ENCODE measurements around the gene GPR148. TPM values are rescaled to one million over a fixed set of nuclear protein-coding genes. Genes with fewer than 3 reads are reported as not detected.
"Not testable (repeated sequence)": the region's sequence is repeated elsewhere in the genome, so short reads cannot be mapped to it uniquely, and the experiment has no call there.

GPR148 gene
- total RNA-seq, 1 experiment from 2014 or later, result not detected

DNA sequence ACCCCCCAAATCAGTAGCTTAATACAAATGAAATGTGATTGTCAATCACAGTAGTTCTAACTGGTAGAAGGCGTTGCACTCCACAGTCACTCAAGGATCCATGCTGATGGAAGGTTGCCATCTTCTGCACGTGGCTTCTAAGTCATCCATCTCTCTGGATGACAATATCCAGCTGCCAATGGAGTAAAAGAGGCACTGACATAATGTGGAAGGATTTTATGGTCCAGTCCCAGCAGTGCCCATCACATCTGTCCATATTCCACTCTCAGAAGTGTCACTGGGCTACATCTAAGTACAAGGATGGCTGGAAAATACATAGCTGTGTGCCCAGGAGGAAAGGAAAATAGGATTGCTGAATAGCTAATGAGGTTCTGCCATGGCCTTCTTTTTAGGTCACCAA lies 14.1 kb upstream of the GPR148 start:
- H3K4me3 Mint-ChIP-seq; H3K27me3 Mint-ChIP-seq (ENCODE audit: low read depth); H3K79me1 ChIP-seq (ENCODE audit: insufficient read depth, low read depth, low read length, poor library complexity, severe bottlenecking); H2BK20ac ChIP-seq (ENCODE audit: low read depth, low read length, poor library complexity, severe bottlenecking); H3K56ac ChIP-seq (ENCODE audit: insufficient read length, low read depth, low read length); H3K27me3 ChIP-seq (ENCODE audit: insufficient read depth, low read length); H2BK120ac ChIP-seq (ENCODE audit: low read depth, low read length, poor library complexity, severe bottlenecking); H3K23me2 ChIP-seq (ENCODE audit: insufficient read length, low read depth, low read length, poor library complexity, severe bottlenecking); H3K23ac ChIP-seq (ENCODE audit: insufficient read length, low read depth, low read length); H3K27ac Mint-ChIP-seq; H3K4me1 Mint-ChIP-seq; H2BK5ac ChIP-seq (ENCODE audit: insufficient read length, low read length); H3K14ac ChIP-seq (ENCODE audit: insufficient read depth, low read length); H3K4me2 ChIP-seq (ENCODE audit: insufficient read depth, insufficient read length, low read length); H3K36me3 Mint-ChIP-seq (ENCODE audit: insufficient read depth in 1 of 3, low read depth in 3 of 3); H4K8ac ChIP-seq (replicated peaks; ENCODE audit: insufficient read length, low read depth, low read length); H2BK15ac ChIP-seq (ENCODE audit: low read depth, low read length); H3K79me2 ChIP-seq (ENCODE audit: insufficient read depth, low read length); H2BK12ac ChIP-seq (ENCODE audit: insufficient read length, low read depth, low read length); H4K91ac ChIP-seq (ENCODE audit: insufficient read length, low read depth, low read length); H3K18ac ChIP-seq (ENCODE audit: insufficient read length, low read depth, low read length); H3K9me3 ChIP-seq (ENCODE audit: control insufficient read depth, low read depth, low read length); DNase-seq; H2AK5ac ChIP-seq (ENCODE audit: insufficient read length, low read length); H4K5ac ChIP-seq (ENCODE audit: insufficient read length, low read depth, low read length); H3K4ac ChIP-seq (ENCODE audit: low read depth, low read length); H3T11ph ChIP-seq (ENCODE audit: low read length); H2AFZ ChIP-seq (ENCODE audit: low read length); H3K9me3 Mint-ChIP-seq; H3K9ac ChIP-seq (ENCODE audit: extremely low read depth, insufficient read length, low read length); H3K4me1 ChIP-seq (ENCODE audit: insufficient read depth, low read length); H4K20me1 ChIP-seq (ENCODE audit: control insufficient read depth, insufficient read depth, insufficient read length); H3K27ac ChIP-seq (ENCODE audit: insufficient read length, low read depth, low read length): not testable (repeated sequence)
- no CpG with 5 or more reads among the region's 2 CpGs for WGBS (ENCODE audit: extremely low coverage, insufficient read length, low lambda C conversion rate)

Measured in H9 (cell line).